Stimulated activated CD4-positive, alpha-beta T cell treated with anti-CD3 and anti-CD28 coated beads, Interleukin-4, amount 100 ng/mL, for 48 hours (primary cell): ENCODE measurements around the gene IQCM.

Experiments used
- DNase-seq, 2 donors: peaks; one replicate each; pipeline ENCODE4 v3.0.0-alpha.2; 2020; ENCODE audit warnings: low read depth in 2 of 2

Gene IQCM

DNA sequence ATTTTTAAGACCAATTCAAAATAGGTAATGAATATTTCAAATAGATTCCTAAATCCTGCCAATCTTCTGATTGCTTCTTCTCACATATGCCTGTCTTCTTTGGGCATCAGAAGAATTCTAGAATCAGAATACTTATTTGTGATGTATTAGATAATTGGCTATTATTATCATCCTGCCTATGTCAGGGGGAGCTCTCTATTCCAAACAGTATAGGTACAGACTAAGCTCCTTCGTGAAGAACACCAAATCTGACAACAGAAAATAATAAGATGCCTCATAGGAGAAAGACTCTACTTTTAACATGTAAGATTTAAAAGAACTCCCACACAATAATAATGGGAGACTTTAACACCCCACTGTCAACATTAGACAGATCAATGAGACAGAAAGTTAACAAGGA, at the start of gene IQCM:
Gene IQCM, minus strand, starts transcription at position 101 of the 400 bp plus-strand sequence. CDS start 73,152 bp downstream, outside the sequence.
- DNase-seq, result no peak

GRCh38 chr4:149857446-149857845, 41.8 kb upstream of the IQCM start:
- DNase-seq, result no peak

GRCh38 chr4:149845743-149846142, 30.1 kb upstream of the IQCM start:
- DNase-seq, result no peak

- no peak for DNase-seq
These were observed 26.0 kb upstream of the IQCM start for GRCh38 chr4:149841686-149842085.

GRCh38 chr4:149838036-149838435, 22.4 kb upstream of the IQCM start:
- no peak for DNase-seq

GRCh38 chr4:149836546-149836945, 20.9 kb upstream of the IQCM start:
- DNase-seq, result no peak

- DNase-seq, result no peak
These were observed 19.6 kb upstream of the IQCM start for GRCh38 chr4:149835280-149835679.

DNA sequence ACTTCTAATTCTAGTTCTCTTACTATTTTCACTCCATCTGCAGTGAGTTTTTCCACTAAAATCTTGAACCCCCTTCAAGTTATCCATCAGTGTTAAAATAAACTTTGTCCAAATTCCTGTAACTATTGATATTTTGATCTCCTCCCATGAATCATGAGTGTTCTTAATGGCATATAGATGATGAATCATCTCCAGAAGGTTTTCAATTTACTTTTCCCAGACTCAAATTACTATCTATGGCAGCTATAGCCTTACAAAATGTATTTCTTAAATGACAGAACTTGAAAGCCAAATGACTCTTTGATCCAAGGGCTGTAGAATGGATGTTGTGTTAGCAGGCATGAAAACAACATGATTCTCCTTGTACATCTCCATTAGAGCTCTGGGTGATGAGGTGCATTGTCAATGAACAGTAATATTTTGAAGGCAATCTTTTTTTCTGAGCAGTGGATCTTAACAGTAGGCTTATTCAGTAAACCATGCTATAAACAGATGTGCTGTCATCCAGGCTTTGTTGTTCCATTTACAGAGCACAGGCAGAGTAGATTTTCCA, 16.1 kb upstream of the IQCM start:
- DNase-seq, result no peak

GRCh38 chr4:149830823-149831222, 15.2 kb upstream of the IQCM start:
- no peak for DNase-seq

DNA sequence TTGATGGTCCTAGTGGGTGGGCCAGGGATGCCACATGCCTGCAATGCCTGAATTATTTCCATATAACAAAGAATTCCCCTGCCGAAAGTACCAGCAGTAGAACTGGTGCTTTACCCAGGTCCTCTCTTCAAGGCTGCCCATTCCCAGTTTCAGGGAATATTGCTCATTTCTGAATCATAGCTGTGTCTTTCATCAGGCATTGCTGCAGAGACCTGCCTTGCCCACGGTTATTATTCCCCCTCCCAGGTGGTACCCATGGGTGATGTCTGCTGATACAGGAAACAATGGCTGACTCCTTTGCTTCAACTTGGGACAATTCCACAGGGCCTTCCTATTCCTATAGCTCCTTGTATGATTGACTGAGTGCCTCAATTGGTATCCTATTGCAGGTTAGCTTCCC, 9.7 kb upstream of the IQCM start:
- no peak for DNase-seq

GRCh38 chr4:149823769-149824221, 8.2 kb upstream of the IQCM start:
- no peak for DNase-seq

- DNase-seq, result no peak
These were observed 14.2 kb downstream of the IQCM start for GRCh38 chr4:149801416-149801815.

DNA sequence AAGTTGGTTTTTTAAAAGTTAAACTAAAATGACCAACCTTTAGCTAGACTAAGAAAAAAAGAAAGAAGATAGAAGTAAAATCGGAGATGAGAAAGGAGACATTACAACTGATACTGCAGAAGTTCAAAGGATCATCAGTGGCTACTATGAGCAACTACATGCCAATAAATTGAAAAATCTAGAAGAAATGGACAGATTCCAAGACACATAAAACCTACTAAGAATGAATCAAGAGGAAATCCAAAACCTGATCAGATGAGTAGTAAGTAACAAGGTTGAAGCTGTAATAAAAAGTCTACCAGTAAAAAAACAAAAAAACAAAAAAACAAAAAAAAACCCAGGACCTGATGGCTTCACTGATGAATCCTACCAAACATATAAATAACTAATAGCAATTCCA, 16.1 kb downstream of the IQCM start:
- no peak for DNase-seq

DNA sequence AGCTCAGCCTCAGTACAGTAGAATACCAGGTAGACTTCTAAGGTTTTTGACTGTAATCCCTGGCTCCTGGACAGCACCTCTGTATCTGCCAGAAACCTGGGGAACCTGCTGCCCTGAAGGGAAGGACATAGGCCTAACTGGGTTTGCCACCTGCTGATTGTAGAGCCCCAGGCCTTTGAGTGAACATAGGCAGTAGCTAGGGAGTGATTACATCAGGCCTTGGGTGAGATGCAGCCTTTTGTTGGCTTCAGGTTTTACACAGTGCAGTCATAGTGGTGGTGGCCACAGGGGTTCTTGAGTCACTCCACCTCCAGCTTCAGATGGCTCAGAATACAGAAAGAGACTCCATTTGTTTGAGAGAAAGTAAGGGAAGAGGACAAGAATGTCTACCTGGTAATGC, 19.3 kb downstream of the IQCM start:
- DNase-seq, result no peak

GRCh38 chr4:149795256-149795655, 20.4 kb downstream of the IQCM start:
- DNase-seq, result no peak

DNA sequence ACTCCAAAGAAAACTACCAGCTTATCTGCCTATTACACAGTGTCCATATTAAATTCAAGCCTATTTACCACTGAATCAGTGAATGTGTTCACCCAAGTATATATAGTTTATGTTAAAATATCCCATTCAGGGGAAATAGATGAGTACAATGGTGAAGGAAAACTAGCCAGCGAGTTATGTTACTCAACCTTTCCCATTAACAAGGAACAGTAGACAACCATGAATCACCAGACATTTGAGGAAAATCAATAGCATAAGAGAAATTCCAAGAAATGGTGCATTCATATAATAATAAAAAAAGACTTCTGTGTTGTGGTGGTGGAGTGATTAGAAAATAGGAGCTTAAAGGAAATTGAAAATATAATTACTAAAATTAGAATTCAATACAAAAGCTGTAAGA, 21.3 kb downstream of the IQCM start:
- DNase-seq, result no peak

DNA sequence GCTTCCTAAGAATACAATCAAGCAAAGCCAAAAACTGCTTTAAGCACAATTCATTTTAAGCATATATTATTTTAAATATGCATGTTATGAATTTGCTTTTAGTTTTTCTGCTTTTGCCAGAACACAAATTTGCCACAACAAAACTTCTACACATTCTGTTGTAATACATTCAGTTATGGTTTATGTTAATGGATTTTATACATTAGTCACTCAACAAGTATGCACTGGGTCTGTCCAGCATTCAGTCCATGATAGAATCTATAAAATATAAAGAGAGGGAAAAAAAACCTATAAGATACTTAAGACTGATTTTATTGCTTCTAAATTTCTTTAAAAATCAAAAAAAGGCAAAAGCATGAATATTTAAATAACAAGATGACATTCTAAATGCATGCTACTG, 22.2 kb downstream of the IQCM start:
- DNase-seq, result no peak

GRCh38 chr4:149791851-149792250, 23.8 kb downstream of the IQCM start:
- DNase-seq, result no peak

- no peak for DNase-seq
These were observed 25.3 kb downstream of the IQCM start for GRCh38 chr4:149790172-149790907.

DNA sequence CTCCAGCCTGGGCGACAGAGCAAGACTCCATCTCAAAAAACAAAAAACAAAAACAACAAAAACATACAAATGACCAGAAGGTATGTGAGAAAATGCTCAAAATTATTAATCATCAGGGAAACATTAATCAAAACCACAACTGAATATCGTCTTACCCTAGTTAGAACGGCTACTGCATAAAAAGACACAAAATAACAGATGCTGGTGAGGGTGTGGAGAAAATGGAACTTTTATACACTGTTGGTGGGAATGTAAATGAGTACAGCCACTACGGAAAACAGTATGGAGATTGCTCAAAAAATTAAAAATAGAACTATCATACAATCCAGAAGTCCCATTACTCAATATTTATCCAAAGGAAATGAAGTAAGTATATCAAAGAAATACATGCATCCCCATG, 27.3 kb downstream of the IQCM start:
- no peak for DNase-seq

- no peak for DNase-seq
These were observed 29.8 kb downstream of the IQCM start for GRCh38 chr4:149785696-149786431.

DNA sequence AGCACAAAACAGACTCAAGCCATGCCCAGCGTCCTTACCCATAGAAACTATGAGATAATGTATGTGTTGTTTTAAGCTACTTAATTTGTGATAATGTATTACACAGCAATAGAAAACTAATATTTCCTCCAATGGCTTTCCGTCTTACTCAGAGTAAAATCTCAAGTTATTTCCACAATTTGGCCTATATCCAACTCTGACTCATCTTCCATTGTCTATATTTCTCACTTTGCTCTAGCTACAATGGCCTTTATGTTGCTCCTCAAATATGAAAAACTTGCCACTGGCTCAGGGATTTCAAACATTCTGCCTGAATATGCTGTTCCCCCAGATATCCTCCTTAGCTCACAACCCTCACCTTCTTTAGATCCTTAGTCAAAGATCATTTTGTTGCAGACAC, 31.6 kb downstream of the IQCM start:
- DNase-seq, result no peak

DNA sequence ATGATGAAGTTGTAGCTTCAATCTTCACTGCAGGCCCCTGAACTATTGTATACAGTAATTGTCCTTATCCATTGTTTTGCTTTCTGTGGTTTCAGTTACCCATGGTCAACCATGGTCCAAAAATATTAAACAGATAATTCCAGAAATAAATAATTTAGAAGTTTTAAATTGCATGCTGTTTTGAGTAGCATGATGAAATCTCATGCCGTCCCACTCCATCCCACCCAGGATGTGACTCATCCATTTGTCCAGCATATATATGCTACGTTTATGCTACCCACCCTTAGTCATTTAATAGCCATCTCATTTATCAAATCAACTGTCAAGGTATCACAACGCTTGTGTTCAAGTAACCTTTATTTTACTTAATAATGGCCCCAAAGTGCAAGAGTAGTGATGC, 34.5 kb downstream of the IQCM start:
- DNase-seq, result no peak
